Caco-2 (cell line): ENCODE results near the gene FARS2. TPM values are rescaled to one million over a fixed set of nuclear protein-coding genes. Genes with fewer than 3 reads are reported as not detected.

ENCODE experiments used
- BruUV-seq: library from RNA; stranded (reverse); fragments of 400-500 nt; replicated peaks from 2 replicates; lab custom pipeline; 2021; lab: Mats Ljungman, UMichigan
- CTCF ChIA-PET: fragments of 300-600 bp; sonication (Branson Sonifier 250); formaldehyde crosslinking; loops from one replicate; lab custom pipeline; 2022; ENCODE audit warnings: antibody characterized with exemption; lab: Charles Lee
- POLR2A ChIA-PET: fragments of 300-600 bp; sonication (Branson Sonifier 250); formaldehyde crosslinking; loops from one replicate; lab custom pipeline; 2022; ENCODE audit warnings: antibody characterized with exemption; lab: Charles Lee
- DNase-seq, 2 experiments: peaks; one replicate each; pipeline versions ENCODE4 v3.0.0 to v3.0.0-alpha.2; 2020 to 2022
- H3K27me3 ChIP-seq: replicated peaks from 2 replicates; pipeline ENCODE4 v1.6.0; 2011; ENCODE audit warnings: low read length; ENCODE audit not compliant: control insufficient read depth, insufficient read depth
- H3K36me3 ChIP-seq: 2 replicates; pipeline ENCODE4 v1.5.1; 2011; ENCODE audit warnings: low read length; ENCODE audit not compliant: control insufficient read depth, insufficient read depth
- H3K4me1 ChIP-seq: fragments of 250-450 bp; sonication (Bioruptor Pico); 2 replicates; pipeline ENCODE4 v1.5.1; 2020; ENCODE audit warnings: mild to moderate bottlenecking
- H3K4me3 ChIP-seq: 2 replicates; pipeline ENCODE4 v1.5.1; 2011; ENCODE audit warnings: low read depth, mild to moderate bottlenecking, control low read depth, low read length
- H3K9me3 ChIP-seq: fragments of 250-450 bp; sonication (Bioruptor Pico); 2 replicates; pipeline ENCODE4 v1.5.1; 2020; ENCODE audit warnings: mild to moderate bottlenecking, moderate library complexity
- H3K27ac Mint-ChIP-seq: one replicate; pipeline ENCODE4 v1.8.0; 2022; ENCODE audit warnings: mixed read lengths; ENCODE audit not compliant: unreplicated experiment
- H3K27me3 Mint-ChIP-seq: one replicate; pipeline ENCODE4 v1.8.0; 2022; ENCODE audit warnings: mixed read lengths; ENCODE audit not compliant: insufficient read depth, unreplicated experiment
- H3K36me3 Mint-ChIP-seq: one replicate; pipeline ENCODE4 v1.8.0; 2022; ENCODE audit warnings: mild to moderate bottlenecking, mixed read lengths; ENCODE audit not compliant: insufficient read depth, unreplicated experiment
- H3K4me1 Mint-ChIP-seq: one replicate; pipeline ENCODE4 v1.8.0; 2022; ENCODE audit warnings: low read depth, mixed read lengths; ENCODE audit not compliant: unreplicated experiment
- H3K4me3 Mint-ChIP-seq: one replicate; pipeline ENCODE4 v1.8.0; 2022; ENCODE audit warnings: mild to moderate bottlenecking, moderate library complexity, mixed read lengths; ENCODE audit not compliant: unreplicated experiment
- H3K9me3 Mint-ChIP-seq: one replicate; pipeline ENCODE4 v1.8.0; 2022; ENCODE audit warnings: mixed read lengths; ENCODE audit not compliant: unreplicated experiment
- intact Hi-C: fragments of 100-400 bp; cut with micrococcal nuclease; formaldehyde crosslinking; loops from one replicate; pipeline ENCODE4 v1.10.0; 2022; ENCODE audit not compliant: unreplicated experiment
- total RNA-seq: library from RNA; stranded (reverse); gene quantifications from 2 replicates; pipeline ENCODE4 v1.2.3, GENCODE V29; 2022
- TF ChIP-seq, protein P1 (sequence below), 2 experiments: fragments of 200-600 bp in 1 of 2; IDR thresholded peaks; 1 replicate in 1 of 2; 2 replicates in 1 of 2; pipeline versions ENCODE4 v1.5.1 to v1.8.0; 2011 to 2022; ENCODE audit warnings: antibody characterized with exemption in 1 of 2, control low read depth in 1 of 2, inconsistent platforms in 1 of 2, low read depth in 1 of 2, low read length in 1 of 2, mild to moderate bottlenecking in 1 of 2, moderate library complexity in 1 of 2; ENCODE audit not compliant: insufficient read depth in 1 of 2, severe bottlenecking in 1 of 2, unreplicated experiment in 1 of 2

FARS2 gene
- total RNA-seq, 1 experiment from 2014 or later: 15.4 TPM

DNA sequence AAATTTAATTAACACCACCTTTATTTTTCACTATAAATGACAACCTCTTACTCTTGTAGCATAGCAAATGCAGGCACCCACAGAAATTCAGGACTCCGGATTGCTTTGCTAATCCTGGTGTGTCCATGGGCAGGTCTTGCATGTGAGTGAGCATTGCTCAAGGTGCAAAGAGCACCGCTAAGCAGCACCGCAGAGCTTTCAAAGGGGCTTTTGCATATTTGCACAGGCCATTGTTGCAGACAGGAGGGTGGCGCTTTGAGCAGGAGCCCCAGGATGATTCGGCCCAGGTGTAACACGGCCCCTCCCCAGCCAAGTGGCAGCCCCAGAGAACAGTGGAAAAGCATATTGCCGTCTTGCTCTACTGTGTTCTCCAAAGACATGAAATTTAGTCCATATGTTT is 452.2 kb downstream of the FARS2 start:
- no TSS peak for BruUV-seq
- ChIA-PET CTCF (no interaction called here), POLR2A (no interaction called here)
- H3K9me3 Mint-ChIP-seq: peaks cover 18% of the 10 kb centered on the region
- no peaks in the 10 kb centered on the region for H3K9me3 ChIP-seq
- peaks cover 5% of the 10 kb centered on the region for H3K36me3 Mint-ChIP-seq
- H3K27me3 Mint-ChIP-seq: no peaks in the 10 kb centered on the region
- no peaks in the 10 kb centered on the region for H3K36me3 ChIP-seq
- H3K4me1 ChIP-seq: peaks cover 13% of the 10 kb centered on the region; the same call in 1 of the 2 replicates
- peak overlapping the region; percentile 29 for H3K27ac Mint-ChIP-seq
- H3K4me3 ChIP-seq: no peak overlapping the region
- peak; percentile 75 to 80 for DNase-seq
- no peaks in the 10 kb centered on the region for H3K27me3 ChIP-seq
- peaks cover 34% of the 10 kb centered on the region for H3K4me1 Mint-ChIP-seq
- intact Hi-C loops: no loop called here
- TF ChIP-seq, protein P1, sequence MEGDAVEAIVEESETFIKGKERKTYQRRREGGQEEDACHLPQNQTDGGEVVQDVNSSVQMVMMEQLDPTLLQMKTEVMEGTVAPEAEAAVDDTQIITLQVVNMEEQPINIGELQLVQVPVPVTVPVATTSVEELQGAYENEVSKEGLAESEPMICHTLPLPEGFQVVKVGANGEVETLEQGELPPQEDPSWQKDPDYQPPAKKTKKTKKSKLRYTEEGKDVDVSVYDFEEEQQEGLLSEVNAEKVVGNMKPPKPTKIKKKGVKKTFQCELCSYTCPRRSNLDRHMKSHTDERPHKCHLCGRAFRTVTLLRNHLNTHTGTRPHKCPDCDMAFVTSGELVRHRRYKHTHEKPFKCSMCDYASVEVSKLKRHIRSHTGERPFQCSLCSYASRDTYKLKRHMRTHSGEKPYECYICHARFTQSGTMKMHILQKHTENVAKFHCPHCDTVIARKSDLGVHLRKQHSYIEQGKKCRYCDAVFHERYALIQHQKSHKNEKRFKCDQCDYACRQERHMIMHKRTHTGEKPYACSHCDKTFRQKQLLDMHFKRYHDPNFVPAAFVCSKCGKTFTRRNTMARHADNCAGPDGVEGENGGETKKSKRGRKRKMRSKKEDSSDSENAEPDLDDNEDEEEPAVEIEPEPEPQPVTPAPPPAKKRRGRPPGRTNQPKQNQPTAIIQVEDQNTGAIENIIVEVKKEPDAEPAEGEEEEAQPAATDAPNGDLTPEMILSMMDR (IDR thresholded peaks at IDR 0.05; ENCODE audit: insufficient read depth in 1 of 2, low read depth in 1 of 2, low read length in 1 of 2, severe bottlenecking in 1 of 2, unreplicated experiment in 1 of 2): no peak
- no peak overlapping the region for H3K4me3 Mint-ChIP-seq

DNA sequence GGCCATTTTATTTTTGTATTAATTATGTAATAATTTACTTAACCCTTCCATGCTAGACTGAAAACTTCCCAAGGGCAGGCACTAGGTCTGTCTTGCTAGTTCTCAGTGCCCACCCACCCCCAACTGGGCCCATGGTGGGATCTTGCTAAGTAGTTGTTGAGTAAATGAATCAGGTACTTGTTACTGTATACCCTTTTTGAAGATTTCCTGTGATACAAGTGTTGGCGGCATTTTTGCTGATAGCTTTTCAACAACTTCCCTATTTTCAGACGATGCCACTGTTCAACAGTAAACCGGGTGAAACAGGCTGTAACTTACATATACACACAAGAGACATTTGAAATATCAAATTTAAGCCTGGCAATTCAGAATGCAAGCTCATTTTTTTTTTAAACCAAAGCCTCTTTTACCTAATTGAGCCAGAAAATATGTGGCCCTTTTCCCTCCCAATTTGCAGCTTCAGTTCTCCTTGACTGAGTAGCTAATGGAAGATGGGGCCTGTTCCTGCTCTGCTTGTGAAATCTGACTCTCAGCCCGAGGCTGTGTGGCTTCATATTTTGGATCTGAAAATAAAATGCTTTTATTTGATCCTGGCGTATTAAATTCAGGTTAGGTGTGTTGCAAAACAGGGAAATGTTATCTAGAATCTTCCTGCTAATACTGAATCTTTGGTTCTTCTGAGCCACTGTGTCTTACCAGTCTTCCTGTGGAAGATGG is 457.1 kb downstream of the FARS2 start:
- Mint-ChIP-seq H3K27ac (no peak overlapping the region), H3K9me3 (peaks cover 18% of the 10 kb centered on the region), H3K4me1 (peaks cover 11% of the 10 kb centered on the region), H3K36me3 (no peaks in the 10 kb centered on the region), H3K27me3 (no peaks in the 10 kb centered on the region), H3K4me3 (no peak overlapping the region)
- Histone ChIP-seq H3K4me1 (peaks cover 8% of the 10 kb centered on the region; the same call in 1 of the 2 replicates), H3K4me3 (no peak overlapping the region), H3K36me3 (no peaks in the 10 kb centered on the region), H3K27me3 (no peaks in the 10 kb centered on the region), H3K9me3 (no peaks in the 10 kb centered on the region)
- POLR2A ChIA-PET: no interaction called here
- BruUV-seq: no TSS peak
- DNase-seq: no peak
- CTCF ChIA-PET: no interaction called here
- TF ChIP-seq, protein P1 (IDR thresholded peaks at IDR 0.05; ENCODE audit: insufficient read depth in 1 of 2, low read depth in 1 of 2, low read length in 1 of 2, severe bottlenecking in 1 of 2, unreplicated experiment in 1 of 2): no peak
- intact Hi-C loops: no loop called here

DNA sequence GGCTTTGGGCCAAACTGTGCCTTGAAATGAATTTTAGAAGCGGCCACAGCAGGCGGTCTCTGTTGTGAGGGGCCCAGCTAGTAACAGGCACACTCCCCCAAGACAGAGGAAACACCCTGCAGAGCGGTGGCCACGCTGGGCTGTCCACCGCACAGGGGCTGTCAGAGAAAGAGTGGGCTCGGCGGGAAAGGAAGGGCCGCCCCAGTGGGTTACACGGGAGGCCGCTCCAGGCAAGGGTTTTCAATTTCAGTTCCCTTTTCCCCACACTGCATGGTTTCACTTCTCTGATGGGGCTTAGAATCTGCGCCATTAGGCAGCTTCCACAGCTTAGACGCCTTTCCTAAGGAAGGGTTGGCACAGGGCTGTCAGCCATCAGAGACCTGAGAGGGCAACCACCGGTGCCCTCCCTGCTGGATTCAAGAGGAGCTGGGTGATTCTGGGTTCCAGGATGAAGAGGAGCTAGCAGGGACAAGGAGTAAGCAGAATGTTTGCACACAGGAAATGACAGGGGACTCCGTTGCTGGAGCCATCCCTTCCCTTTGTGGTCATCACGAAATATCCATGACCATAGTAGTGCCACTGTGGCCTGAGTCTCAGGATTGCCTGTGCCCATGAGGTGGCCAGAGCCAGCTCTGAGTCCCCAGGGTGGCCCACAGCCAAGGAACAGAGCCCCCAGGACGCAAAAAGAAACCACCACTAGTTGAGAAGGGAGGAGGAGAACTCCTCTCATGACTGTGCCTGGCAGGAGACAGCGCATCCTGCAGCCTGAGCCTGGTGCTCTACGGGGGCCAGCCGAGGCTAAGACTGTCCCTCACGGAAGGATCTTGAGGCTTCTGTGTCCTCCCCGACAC is 462.8 kb downstream of the FARS2 start:
- no peaks in the 10 kb centered on the region for H3K9me3 ChIP-seq
- Mint-ChIP-seq H3K36me3 (no peaks in the 10 kb centered on the region), H3K27ac (no peak overlapping the region), H3K4me3 (no peak overlapping the region), H3K9me3 (no peaks in the 10 kb centered on the region), H3K4me1 (no peaks in the 10 kb centered on the region), H3K27me3 (no peaks in the 10 kb centered on the region)
- intact Hi-C loops: no loop called here
- no peaks in the 10 kb centered on the region for H3K36me3 ChIP-seq
- ChIA-PET POLR2A (no interaction called here), CTCF (no interaction called here)
- no peaks in the 10 kb centered on the region for H3K27me3 ChIP-seq
- no peaks in the 10 kb centered on the region for H3K4me1 ChIP-seq
- TF ChIP-seq, protein P1 (IDR thresholded peaks at IDR 0.05; ENCODE audit: insufficient read depth in 1 of 2, low read depth in 1 of 2, low read length in 1 of 2, severe bottlenecking in 1 of 2, unreplicated experiment in 1 of 2): no peak
- H3K4me3 ChIP-seq: no peak overlapping the region
- no peak for DNase-seq
- BruUV-seq: no TSS peak
